Stimulated activated CD8-positive, alpha-beta memory T cell treated with anti-CD3 and anti-CD28 coated beads, Interleukin-15, amount 100 ng/mL, for 1 hour (primary cell): ENCODE results near the gene GPR31.

Experiments
- DNase-seq: peaks from one replicate; pipeline ENCODE4 v3.0.0-alpha.2; 2020; ENCODE audit warnings: low read depth

The GPR31 gene

DNA sequence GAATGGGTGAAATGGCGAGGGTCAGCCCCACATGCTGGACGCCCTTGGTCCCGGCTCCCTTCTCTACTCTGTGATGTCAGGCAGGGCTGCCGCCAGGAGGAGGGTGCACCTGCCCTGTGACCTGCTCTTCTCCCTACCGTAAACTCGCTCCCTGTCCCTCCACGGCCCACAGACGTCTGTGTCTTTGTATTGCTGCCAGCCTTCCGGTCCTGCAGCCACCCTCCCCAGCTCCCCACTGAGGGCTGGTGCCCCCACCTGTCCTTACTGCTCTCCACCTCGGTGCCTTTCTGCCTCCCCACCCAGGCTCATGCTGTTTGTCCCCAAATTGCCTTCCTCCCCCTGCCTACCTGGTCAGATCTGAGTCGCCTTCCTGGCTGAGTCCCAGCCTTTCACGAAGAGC, 38.9 kb downstream of the GPR31 start:
- DNase-seq: no peak

DNA sequence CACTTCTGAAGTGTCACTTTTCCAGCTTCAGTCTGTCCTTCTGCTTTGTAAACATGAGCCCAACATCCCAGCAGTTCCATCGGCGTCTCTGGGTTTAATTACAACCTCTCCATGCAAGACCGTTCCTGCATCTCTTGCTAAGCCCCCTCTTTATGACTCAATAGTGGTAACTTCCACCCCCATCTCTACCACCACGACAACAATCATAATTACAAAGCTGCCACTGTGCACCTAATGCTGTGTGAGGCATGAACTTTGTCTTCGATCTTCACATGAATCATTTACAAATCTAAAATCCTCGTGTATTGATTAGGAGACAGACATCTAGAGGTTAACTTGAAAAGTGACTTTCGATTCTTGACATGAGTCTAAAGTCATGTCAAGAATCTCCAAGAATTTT, 39.8 kb downstream of the GPR31 start:
- no peak for DNase-seq

DNA sequence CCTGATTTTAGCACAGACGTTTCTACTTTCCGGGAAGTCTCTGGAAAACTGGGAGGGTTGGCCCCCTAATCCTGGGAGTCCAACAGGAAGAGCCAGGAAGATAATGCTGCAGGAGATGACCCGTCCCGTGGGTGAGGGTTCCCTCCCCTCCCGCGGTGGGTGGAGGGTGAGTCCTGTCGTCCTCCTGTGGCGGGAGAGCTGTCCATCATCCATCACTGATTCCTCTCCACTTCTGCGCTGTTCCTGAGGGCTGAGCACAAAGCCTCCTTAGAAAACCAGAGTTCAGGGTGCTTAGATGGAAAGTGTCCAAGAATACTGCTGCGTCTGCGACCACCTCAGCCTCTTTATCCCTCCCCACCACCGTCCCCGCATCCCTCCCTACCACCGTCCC, 40.9 kb downstream of the GPR31 start:
- no peak for DNase-seq

DNA sequence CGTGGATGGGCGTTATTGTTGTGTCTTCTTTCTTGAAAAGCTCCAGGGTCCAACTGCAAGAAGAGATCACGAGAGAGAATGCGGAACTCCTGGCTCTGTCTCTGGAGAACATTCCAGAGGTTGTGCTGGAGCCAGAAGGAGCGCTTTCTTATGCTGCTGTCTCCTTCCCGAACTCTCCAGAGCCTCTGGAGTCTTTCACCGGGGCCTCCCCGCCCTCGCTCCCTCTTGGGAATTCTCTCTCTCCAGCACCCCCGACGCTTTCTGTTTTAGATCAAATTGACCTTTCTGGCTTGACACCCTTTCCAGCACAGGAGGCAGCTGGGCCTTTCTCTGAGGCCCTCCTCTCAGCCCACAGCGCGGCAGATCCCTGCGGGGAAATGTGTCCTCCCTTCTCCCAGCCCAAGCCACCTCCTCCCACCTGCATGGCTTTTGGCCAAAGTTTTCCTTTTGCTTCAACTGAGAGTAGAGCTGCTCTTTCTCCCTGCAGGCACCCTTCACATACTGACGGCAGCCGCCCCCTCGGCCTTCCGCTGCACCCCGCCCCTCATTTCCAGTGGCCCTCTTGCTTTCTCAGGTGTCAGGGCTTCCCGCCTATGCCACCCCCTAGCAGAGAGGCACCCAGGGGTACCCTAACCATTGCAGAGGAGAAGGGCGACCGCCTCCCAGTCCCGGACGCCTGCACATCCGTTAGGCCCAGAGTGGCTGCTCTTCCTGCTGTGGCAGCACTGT, 41.5 kb downstream of the GPR31 start:
- no peak for DNase-seq

DNA sequence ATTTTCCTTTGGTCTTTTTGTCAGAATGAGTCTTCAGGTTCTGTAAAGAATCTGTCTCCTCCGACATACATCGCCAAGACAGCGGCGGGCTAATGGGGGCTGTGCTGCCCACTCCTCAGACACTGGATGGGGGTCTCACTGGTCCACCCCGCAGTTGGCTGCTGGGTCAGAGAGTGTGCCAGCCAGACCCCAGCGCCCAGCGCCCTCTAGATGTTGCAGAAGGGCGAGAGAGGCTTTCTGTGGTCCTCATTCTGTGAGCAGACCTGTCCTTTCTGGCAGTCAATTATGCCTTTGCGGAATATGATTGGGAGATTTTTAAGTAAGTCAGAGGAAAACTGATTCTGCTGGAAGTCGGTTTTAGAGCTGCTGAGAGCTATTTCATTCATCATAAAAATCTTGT, 42.7 kb downstream of the GPR31 start:
- no peak for DNase-seq

DNA sequence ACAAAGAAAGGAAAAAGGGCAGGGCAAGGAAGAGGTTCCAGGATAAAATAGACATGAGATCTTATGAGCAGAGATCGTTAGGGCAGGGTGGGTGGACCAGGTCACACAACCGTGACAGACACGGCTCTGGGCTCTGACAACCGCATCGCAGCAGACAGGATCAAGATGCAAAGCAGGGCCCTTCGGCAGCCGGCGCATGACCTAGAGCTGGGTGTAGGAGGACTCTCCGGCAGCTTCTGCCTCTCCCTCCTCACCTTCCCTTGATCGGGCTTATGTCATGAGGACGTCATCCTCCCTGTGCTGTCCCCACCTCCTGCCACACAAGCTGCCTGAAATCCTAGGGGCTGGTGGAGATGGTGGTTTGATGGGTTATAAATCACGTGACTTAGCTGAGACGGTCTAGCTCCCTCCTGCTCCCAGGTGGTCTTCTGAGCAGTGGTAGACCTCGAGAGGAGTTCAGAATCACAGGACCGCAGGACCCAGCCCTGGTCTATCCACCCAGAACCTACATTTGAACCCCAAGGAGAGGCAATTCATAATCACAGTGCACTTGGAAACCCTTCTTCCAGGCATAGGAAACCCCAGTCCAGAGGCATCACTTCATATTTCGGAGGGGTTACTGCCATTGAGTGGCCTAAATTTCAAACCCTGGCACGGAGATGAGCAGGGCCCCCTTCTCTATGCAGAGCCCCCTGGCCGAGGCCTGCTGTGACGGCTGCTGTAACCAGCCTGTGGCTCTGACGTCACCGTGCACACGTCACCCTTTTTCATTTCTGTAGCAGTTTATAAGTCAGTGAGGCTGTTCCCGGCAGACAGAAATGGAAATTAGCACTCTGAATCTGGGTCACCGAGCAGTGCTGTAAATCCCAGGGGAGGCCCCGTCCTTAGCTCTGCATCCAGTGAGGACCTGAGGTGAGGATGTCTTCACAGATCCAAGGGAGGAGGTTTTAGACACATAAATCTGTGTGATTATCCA, 43.6 kb downstream of the GPR31 start:
- no peak for DNase-seq

DNA sequence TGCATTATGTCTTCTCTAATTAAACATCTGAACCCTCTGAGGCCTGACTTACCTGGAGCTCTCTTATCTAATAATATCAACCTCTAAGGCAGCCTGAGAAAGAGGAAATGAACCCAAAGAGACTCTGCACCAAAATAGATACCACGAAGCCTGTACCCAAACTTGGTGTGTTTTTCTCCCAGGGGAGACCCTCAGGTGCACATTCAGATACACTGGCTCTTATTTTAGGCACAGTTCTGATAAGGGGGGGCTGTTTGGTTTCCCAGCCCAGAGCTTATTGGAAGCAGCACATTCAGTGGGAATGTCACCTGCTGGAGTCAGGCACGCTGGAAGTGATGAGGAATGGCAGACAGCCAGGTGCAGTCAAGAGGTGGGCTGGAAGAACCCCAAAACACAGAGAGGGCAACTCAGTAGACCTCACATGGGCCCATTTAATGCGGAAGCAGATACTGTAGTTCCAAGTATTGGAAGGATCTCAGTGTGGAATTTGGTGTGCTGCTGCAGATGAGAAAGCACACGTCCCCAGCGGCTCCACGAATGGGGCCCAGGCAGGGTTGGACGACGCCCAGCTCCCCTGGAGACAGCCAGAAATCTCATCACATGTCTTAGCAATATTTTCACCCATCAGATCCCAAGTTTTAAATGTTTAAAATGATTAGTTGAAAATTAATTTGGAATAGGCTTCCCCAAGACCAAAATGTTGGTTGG, 44.6 kb downstream of the GPR31 start:
- DNase-seq: no peak

DNA sequence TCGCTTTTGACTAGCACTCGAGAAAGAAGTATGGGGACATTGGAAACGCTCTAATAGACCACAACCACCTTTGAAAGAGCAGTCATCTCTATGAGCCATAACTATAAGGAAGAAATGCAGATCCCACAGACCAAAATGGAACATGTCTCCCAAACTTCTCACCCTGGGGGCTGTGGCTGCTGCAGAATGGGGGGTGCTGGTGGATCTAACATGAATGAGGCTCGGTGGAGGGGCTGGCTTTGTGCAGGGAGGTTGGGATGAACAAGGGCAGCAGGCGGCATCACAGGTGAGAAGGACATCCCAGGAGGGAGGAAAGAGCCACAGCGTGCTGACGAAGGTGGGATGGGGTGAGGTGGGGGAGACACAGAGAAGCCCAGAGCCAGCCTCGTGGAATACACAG, 45.4 kb downstream of the GPR31 start:
- no peak for DNase-seq

DNA sequence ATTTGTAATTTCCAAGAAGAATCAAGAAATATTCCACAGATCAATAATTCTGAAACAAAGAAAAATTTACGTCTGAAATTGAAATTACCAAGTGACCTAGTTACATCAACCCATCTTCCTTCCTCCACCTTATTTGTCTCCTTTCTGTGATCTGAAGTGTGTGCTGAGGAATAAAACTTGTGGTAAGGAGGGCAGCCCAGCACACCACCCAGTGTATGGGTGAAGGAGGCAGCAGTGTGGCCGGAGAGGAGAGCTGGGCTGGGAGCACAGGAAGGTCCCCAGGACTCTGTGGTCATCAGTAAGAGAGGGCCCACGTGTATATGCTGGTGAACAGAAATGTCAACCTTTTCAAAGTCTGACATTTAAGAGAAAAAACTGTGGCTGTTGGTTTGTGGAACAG, 46.2 kb downstream of the GPR31 start:
- DNase-seq: no peak

DNA sequence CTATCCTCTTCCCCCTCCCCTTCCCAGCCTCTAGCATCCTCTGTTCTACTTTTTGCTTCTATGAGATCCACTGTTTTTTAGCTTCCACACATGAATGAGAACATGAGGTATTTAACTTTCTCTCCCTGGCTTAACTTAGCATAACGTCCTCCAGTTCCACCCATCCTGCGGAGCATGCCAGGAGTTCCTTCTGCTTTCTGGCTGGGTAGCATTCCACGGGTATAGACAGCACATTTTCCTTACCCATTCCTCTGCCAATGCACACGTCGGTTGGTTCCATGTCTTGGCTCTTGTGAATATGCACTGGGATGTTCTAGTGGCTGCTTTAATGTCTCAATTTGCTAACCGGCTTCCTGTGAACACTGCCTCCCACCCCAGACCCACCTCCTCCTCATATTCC, 48.1 kb downstream of the GPR31 start:
- no peak for DNase-seq

DNA sequence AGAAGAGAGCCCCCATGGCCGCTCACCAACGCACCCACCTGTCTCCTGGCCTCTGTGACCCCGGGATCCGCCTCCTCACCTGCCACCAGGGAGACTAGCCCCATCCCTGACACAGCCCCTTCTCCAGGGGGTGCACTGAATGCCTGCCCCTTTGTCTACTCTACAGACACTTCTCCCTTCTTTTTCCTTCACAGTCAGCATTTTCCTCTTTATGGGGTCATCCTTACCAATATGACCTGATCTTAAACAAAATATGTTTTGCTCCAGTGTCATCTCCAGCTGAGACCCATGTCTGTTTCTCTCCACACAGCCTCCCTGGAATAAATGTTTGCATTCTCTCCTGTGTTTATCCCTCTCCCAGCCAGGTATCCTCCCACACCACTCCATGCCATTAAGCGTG, 49.5 kb downstream of the GPR31 start:
- DNase-seq: no peak

DNA sequence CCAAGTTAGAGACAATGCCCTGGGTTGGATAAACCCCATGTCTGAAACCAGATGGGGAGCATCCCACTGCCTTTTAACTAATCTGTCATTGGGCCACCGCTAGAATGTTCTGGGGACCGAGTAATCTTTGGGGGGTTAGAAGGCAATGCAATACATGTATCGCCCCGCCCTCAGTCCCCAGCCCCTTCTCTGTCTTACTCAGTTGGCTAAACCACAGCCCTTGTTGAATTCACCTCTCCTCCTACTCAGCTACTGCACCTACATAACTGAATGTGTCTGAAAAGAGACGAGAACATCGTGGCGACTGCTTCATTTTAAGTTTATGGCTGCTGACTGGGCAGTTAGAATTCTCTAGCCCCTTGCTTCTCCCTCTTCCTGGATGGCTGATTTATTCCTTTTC, 50.0 kb downstream of the GPR31 start:
- no peak for DNase-seq

DNA sequence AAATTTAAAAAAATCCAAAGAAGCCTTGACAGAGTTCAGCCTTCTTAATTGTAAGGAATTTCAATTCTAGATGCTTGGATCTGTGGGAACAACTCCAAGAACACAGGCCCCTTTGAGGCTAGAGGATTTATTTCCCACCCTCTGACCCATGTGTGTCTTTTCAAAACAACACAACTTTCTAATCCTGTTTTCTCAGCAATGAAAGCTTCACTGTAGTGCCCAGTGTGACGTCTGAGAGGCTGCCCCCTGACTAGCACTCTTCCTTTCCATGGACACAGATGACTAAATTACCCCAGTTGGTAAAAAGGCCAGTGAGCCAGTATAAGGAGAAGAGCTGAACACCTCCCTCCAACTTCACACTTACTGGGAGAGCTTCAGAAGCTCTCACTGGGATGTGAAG, 51.4 kb downstream of the GPR31 start:
- DNase-seq: no peak
